Hematopoietic multipotent progenitor cell treated with erythropoietin and hydrocortisone succinate and interleukin-3 and kit ligand, for 8 days (in vitro differentiated cells): ENCODE measurements around the gene YBX1.
"Not testable (repeated sequence)": the region's sequence is repeated elsewhere in the genome, so short reads cannot be mapped to it uniquely, and the experiment has no call there.

Experiments
- DNase-seq: peaks from one replicate; pipeline ENCODE4 v3.0.0-alpha.2; 2015

Gene YBX1

DNA sequence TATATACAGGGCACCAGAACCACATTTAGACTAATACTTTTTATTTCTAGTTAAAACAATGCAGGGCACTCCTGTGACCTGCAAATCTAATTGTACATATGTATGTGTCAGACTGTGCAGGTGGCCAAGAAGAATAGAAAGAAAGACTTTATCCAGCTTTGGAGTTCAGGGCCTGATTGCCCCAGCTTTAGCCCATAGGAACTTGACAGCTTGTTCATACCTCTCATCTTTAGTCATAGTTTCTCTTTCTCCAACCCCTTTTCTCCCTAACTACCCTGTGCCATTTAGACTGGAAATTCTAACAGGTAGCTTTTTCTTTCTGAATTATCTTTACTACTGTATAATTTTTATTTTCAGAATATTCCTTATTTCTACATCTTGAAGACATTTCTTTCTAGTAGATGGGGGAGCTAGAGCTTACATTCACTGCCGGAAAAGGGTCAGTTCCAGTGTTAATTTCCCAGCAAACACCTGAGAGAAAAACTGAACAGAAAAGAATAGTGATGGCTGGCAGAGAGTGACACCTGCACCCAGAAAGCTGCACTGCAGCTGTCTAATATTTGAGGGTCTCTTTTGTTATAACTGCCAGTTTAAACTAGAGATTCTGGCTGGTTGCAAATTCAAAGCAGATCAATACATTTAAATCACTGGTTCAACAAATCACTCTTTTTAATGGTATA lies 8.4 kb downstream of the YBX1 start:
- no peak for DNase-seq

- DNase-seq = no peak
These were observed 8.9 kb downstream of the YBX1 start for GRCh38 chr1:42691157-42691498.

GRCh38 chr1:42692461-42692860 lies 10.2 kb downstream of the YBX1 start:
- no peak for DNase-seq

- DNase-seq = no peak
These were observed 10.7 kb downstream of the YBX1 start for GRCh38 chr1:42692911-42693310.

DNA sequence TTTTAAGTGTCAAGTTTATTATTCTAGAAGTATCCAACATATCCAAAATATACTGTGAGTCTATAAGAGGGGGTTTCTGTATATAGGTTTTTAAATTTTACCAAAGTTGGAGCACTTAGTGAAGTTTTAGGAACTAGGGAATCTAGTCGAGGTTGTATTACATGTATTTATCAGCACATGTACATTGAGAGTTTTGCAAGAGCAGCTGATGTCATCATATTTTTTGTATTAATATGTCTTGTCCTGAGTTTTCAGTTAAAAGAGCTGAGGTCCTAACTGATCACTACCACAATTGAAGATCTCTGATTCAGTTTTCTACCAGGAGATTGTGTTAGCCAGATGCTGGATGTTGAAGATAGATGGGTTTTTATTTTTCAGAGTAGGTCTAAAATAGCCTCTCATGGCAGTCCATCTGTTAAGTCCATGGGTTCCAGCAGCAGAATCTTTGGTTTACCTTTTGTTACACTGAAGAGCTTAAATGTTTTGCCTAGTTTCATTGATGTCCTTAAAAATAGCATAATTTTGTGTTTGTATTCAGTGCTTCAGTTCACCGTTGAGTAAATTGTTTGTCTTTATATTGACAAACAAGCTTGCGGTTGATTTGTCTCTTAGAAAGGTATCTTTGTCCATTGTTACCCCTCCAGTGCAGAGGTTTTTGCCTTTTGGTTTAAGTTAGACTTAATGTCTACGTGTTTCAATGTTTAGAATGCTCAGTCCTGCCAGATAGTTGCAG lies 16.0 kb downstream of the YBX1 start:
- DNase-seq = no peak

- no peak for DNase-seq
These were observed 17.8 kb downstream of the YBX1 start for GRCh38 chr1:42700006-42700405.

GRCh38 chr1:42703888-42704464 lies 21.8 kb downstream of the YBX1 start:
- DNase-seq = no peak

DNA sequence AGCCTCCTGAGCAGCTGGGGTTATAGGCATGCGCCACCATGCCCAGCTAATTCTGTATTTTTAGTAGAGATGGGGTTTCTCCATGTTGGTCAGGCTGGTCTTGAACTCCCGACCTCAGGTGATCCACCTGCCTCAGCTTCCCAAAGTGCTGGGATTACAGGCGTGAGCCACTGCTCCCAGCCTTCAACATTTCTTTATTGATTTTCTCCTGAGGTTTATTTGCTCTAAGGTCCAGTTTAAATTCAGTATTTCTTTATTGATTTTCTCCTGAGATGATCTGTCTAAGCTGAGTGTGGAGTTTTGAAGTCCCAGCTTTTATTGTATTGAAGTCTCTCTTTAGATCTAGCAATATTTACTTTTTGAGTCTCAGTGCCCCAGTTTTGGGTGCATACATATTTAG lies 30.6 kb downstream of the YBX1 start:
- not testable (repeated sequence) for DNase-seq

DNA sequence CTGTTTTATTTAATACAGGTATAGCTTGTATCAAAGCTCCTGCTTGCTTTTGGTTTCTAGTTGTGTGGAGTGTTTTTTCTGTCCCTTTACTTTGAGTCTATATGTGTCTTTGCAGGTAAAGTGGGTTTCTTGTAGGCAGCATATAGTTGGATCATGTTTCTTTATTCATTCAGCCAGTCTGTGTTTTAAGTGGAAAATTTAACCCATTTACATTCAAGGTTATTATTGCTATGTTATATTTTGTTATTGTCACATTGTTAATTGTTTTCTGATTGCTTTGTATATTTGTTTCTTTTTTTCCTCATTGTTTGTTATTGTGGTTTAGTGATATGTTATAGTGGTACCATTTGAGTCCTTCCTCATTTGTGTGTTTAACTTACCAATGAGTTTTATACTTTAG lies 31.1 kb downstream of the YBX1 start:
- DNase-seq = no peak

- DNase-seq = not testable (repeated sequence)
These were observed 32.2 kb downstream of the YBX1 start for GRCh38 chr1:42714441-42714840.

GRCh38 chr1:42720868-42721267 lies 38.6 kb downstream of the YBX1 start:
- no peak for DNase-seq

DNA sequence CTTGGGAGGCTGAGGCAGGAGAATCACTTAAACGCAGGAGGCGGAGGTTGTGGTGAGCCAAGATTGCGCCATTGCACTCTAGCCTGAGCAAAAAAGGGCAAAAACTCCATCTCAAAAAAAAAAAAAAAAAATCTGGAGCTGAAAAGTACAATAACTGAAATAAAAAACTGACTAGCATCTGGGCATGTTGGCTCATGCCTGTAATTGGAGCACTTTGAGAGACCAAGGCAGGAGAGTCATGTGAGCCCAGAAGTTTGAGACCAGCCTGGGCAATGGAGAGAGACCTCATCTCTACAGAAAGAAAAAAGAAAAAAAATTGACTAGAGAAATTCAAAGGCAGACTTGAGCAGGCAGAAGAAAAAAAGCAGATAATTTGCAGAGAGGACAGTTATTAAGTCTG lies 39.7 kb downstream of the YBX1 start:
- no peak for DNase-seq

- DNase-seq = not testable (repeated sequence)
These were observed 40.2 kb downstream of the YBX1 start for GRCh38 chr1:42722403-42722802.

DNA sequence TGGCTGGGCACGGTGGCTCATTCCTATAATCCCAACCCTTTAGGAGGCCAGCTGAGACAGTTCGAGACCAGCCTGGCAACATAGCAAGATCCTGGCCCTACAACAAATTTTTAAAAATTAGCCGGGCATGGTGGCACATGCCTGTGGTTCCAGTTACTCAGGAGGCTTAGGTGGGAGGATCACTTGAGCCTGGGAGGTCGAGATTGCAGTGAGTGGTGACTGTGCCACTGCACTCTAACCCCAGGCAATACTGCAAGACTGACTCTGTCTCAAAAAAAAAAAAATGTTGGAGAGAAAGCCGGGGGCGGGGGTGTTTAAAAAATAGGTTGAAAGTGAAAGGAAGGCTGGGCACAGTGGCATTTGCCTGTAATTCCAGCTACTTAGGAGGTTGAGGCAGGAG lies 41.3 kb downstream of the YBX1 start:
- DNase-seq = no peak

DNA sequence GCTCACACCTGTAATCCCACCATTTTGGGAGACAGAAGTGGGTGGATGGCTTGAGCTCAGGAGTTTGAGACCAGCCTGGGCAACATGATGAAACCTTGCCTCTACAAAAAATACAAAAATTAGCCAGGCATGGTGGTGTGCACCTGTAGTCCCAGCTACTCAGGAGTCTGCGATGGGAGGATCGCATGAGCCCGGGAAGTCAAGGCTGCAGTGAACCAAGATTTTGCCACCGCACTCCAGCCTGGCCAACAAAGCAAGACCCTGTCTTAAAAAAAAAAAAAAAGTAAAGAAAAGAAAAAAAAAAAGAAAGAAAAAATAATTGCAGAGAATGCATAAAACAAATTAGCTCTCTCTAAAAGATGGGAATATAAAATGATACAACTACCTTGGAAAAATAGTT lies 43.6 kb downstream of the YBX1 start:
- not testable (repeated sequence) for DNase-seq

GRCh38 chr1:42730002-42730401 lies 47.8 kb downstream of the YBX1 start:
- DNase-seq = peak; percentile 26

DNA sequence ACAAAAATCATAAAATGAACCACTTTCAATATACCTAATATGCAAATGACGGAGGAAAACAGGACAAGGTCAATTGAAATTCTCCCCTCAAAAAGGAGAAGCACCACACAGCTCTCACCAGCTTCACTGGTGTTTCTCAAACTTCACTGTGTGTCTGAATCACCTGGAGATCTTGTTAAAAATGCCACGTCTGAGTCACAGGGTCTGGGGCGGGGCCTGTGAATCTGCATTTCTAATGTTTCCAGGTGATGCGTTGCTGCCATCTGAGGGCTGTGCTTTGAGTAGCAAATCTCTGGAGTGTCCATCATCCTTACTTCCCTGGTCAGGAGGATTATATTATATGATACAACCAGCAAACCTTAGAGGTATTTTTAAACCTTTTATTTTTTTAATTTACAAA lies 48.8 kb downstream of the YBX1 start:
- peak; percentile 45 for DNase-seq

GRCh38 chr1:42731585-42731984 lies 49.4 kb downstream of the YBX1 start:
- DNase-seq = no peak

GRCh38 chr1:42732126-42732680 lies 50.0 kb downstream of the YBX1 start:
- no peak for DNase-seq

- DNase-seq = no peak
These were observed 51.4 kb downstream of the YBX1 start for GRCh38 chr1:42733415-42734200.

DNA sequence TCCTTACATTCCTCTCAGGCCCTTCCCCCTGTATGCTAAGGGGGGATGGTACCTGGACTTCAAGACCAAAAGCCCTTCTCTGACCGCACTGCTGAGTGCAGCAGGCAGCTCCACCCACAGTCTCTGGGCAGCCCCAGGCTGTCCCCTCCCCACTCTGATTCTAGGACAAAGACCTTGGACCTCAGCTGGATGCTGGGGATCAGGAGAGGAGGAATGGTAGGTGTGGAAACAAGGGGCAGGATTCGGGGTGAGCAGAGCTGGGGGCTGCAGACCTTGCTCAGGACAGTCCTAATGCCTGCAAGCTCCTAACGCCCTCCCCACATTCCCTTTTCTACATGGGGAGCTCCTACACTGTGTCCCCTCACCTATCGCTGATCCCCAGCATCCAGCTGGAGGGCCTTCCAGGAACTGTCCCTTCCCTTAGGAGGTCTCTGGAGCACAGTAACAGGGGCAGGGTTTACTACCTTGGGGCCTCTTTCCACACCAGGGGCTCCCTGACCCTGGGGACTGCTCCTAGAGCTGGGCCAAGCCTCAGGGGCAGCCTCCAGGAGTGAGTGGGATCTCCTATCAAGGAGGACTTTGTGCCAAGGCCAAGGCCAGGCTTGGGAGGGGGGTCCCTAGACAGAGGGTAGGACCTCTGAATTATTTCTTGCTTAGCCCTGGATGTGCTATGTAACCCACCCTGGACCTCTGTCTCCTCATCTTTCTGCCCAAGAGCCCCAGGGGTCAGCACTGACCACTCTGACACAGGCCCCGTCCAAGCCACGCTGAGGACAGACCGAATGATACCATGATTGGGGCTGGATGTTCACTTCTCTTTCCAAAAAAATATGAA lies 52.2 kb downstream of the YBX1 start:
- no peak for DNase-seq

DNA sequence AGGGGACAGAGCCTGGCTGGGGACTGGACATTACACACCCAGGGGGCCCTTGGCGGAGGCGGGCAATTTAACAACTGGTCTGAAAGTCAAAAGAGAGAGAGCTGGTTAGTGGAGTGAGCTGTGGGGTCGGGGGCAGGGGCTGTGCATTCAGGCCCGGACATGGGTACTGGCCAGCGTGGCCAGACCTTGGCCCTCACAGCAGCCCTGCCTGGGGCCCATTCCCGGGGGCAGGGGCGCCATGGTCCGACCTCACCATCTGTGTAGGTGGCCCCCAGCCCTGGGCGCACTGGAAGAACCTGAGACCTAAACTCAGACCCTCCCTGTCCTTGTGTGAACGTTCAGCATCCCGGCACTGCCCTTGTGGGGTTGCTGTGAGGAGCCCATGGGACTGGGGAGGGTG lies 52.8 kb downstream of the YBX1 start:
- no peak for DNase-seq
